SK-N-SH (cell line): ENCODE results near the gene CTCF. TPM values are rescaled to one million over a fixed set of nuclear protein-coding genes. Genes with fewer than 3 reads are reported as not detected.

ENCODE experiments used
- CTCF ChIA-PET: fragments of 300-600, 350-600 bp; formaldehyde crosslinking; extraction: SDS; loops from one replicate; lab custom pipeline; 2021; lab: Yijun Ruan, JAX
- POLR2A ChIA-PET: fragments of 350-600 bp; sonication (Branson Sonifier 250); formaldehyde crosslinking; extraction: SDS; loops from one replicate; lab custom pipeline; 2020; ENCODE audit warnings: antibody characterized with exemption, inconsistent platforms; lab: Yijun Ruan, JAX
- DNase-seq: peaks from one replicate; pipeline ENCODE4 v3.0.0; 2012
- H2AFZ ChIP-seq: fragments of 200-600 bp; sonication (generic); 2 replicates; pipeline ENCODE4 v1.8.1; 2016; ENCODE audit warnings: antibody characterized with exemption, mild to moderate bottlenecking, low read depth
- H3F3A ChIP-seq: fragments of 200-600 bp; sonication (generic); replicated peaks from 2 replicates; pipeline ENCODE3; 2016; ENCODE audit warnings: antibody characterized with exemption, mild to moderate bottlenecking; ENCODE audit not compliant: insufficient read depth
- H3K27ac ChIP-seq, 2 experiments: fragments of 200-500 bp in 1 of 2; fragments of 200-600 bp in 1 of 2; sonication (Bioruptor generic) in 1 of 2; sonication (generic), shearing (Covaris generic) in 1 of 2; 2 replicates each; pipeline versions ENCODE4 v1.5.1 to v1.6.1; 2014 to 2016; ENCODE audit warnings: low read depth in 2 of 2, inconsistent platforms in 1 of 2, low read length in 1 of 2, mild to moderate bottlenecking in 1 of 2, mixed read lengths in 1 of 2
- H3K27me3 ChIP-seq: fragments of 200-600 bp; sonication (generic), shearing (Covaris generic); 2 replicates; pipeline ENCODE4 v1.6.1; 2016; ENCODE audit warnings: mixed run types; ENCODE audit not compliant: insufficient read depth
- H3K36me3 ChIP-seq, 2 experiments: fragments of 200-500 bp in 1 of 2; fragments of 200-600 bp in 1 of 2; sonication (Bioruptor generic) in 1 of 2; sonication (generic) in 1 of 2; replicated peaks in 1 of 2; 2 replicates each; pipeline versions ENCODE3 to v1.5.1; 2014 to 2016; ENCODE audit warnings: low read length in 1 of 2, mild to moderate bottlenecking in 1 of 2; ENCODE audit not compliant: insufficient read depth in 2 of 2, control insufficient read depth in 1 of 2
- H3K4me1 ChIP-seq, 2 experiments: fragments of 200-500 bp in 1 of 2; fragments of 200-600 bp in 1 of 2; sonication (Bioruptor generic) in 1 of 2; sonication (generic), shearing (Covaris generic) in 1 of 2; 2 replicates each; pipeline versions ENCODE4 v1.5.1 to v1.6.1; 2014 to 2016; ENCODE audit warnings: low read depth in 1 of 2, low read length in 1 of 2, mixed run types in 1 of 2; ENCODE audit not compliant: insufficient read depth in 2 of 2, control insufficient read depth in 1 of 2
- H3K4me2 ChIP-seq: fragments of 200-600 bp; sonication (generic), shearing (Covaris generic); 2 replicates; pipeline ENCODE4 v1.6.1; 2017; ENCODE audit warnings: mixed run types
- H3K4me3 ChIP-seq, 2 experiments: fragments of 200-500 bp in 1 of 2; fragments of 200-600 bp in 1 of 2; sonication (Bioruptor generic) in 1 of 2; sonication (generic), shearing (Covaris generic) in 1 of 2; 2 replicates each; pipeline versions ENCODE4 v1.5.1 to v1.8.1; 2014 to 2016; ENCODE audit warnings: low read depth in 2 of 2, inconsistent platforms in 1 of 2, low read length in 1 of 2, mild to moderate bottlenecking in 1 of 2, mixed read lengths in 1 of 2, moderate library complexity in 1 of 2
- H3K79me2 ChIP-seq: fragments of 200-600 bp; sonication (generic); 2 replicates; pipeline ENCODE4 v1.8.1; 2017; ENCODE audit warnings: mild to moderate bottlenecking; ENCODE audit not compliant: insufficient read depth
- H3K9ac ChIP-seq: fragments of 200-600 bp; sonication (generic); 2 replicates; pipeline ENCODE4 v1.6.1; 2017; ENCODE audit warnings: mixed run types
- H3K9me2 ChIP-seq: fragments of 200-600 bp; sonication (generic); 2 replicates; pipeline ENCODE4 v1.6.1; 2017; ENCODE audit warnings: mixed run types
- H3K9me3 ChIP-seq: fragments of 200-600 bp; sonication (generic); 2 replicates; pipeline ENCODE4 v1.6.1; 2017; ENCODE audit warnings: mixed run types, mild to moderate bottlenecking, moderate library complexity
- H4K20me1 ChIP-seq: fragments of 200-600 bp; sonication (generic); 2 replicates; pipeline ENCODE4 v1.6.1; 2017; ENCODE audit warnings: mild to moderate bottlenecking, mixed run types; ENCODE audit not compliant: insufficient read depth
- CHD2 ChIP-seq: fragments of 150-350 bp; IDR thresholded peaks from 2 replicates; pipeline ENCODE4 v1.6.1; 2018; ENCODE audit warnings: low read length; ENCODE audit not compliant: partially characterized antibody
- EP300 ChIP-seq, 2 experiments: IDR thresholded peaks; 2 replicates each; pipeline versions ENCODE4 v1.4.0 to v1.6.1; 2012; ENCODE audit warnings: borderline replicate concordance in 1 of 2, low read depth in 1 of 2, low read length in 1 of 2
- EZH2phosphoT487 ChIP-seq: fragments of 200-600 bp; sonication (generic); IDR thresholded peaks from 2 replicates; pipeline ENCODE4 v1.6.1; 2017; ENCODE audit warnings: low read depth, mixed run types, mild to moderate bottlenecking, antibody characterized with exemption, moderate library complexity, borderline replicate concordance
- FOSL2 ChIP-seq: IDR thresholded peaks from 2 replicates; pipeline ENCODE4 v1.4.0; 2012; ENCODE audit warnings: low read depth, mild to moderate bottlenecking, moderate library complexity, borderline replicate concordance
- FOXJ3 ChIP-seq: sonication (generic); formaldehyde crosslinking; IDR thresholded peaks from 2 replicates; pipeline ENCODE4 v1.5.1; 2020; ENCODE audit warnings: mild to moderate bottlenecking, missing genetic modification reagents
- GABPA ChIP-seq: IDR thresholded peaks from 2 replicates; pipeline ENCODE4 v1.4.0; 2012; ENCODE audit warnings: low read depth, mild to moderate bottlenecking
- GATA2 ChIP-seq: sonication (generic); formaldehyde crosslinking; IDR thresholded peaks from 2 replicates; pipeline ENCODE4 v1.5.0; 2020; ENCODE audit warnings: mild to moderate bottlenecking, missing genetic modification reagents
- JUND ChIP-seq: IDR thresholded peaks from 2 replicates; pipeline ENCODE4 v1.4.0; 2012
- NRF1 ChIP-seq: IDR thresholded peaks from 2 replicates; pipeline ENCODE4 v1.6.1; 2012; ENCODE audit warnings: low read depth, mild to moderate bottlenecking, low read length
- POLR2AphosphoS5 ChIP-seq: IDR thresholded peaks from 2 replicates; pipeline ENCODE4 v1.6.1; 2012; ENCODE audit warnings: low read depth, low read length
- RFX5 ChIP-seq: IDR thresholded peaks from 2 replicates; pipeline ENCODE4 v1.6.1; 2012; ENCODE audit warnings: mild to moderate bottlenecking, improper control_type of control experiment, low read length
- RXRA ChIP-seq: IDR thresholded peaks from 2 replicates; pipeline ENCODE4 v1.4.0; 2012; ENCODE audit warnings: low read depth, mild to moderate bottlenecking, borderline replicate concordance
- SIN3A ChIP-seq: IDR thresholded peaks from 2 replicates; pipeline ENCODE4 v1.6.1; 2012; ENCODE audit warnings: low read depth, mild to moderate bottlenecking, low read length, moderate library complexity, borderline replicate concordance
- SMC3 ChIP-seq: IDR thresholded peaks from 2 replicates; pipeline ENCODE4 v1.6.1; 2012; ENCODE audit warnings: low read depth, low read length, improper control_type of control experiment
- TEAD4 ChIP-seq: IDR thresholded peaks from 2 replicates; pipeline ENCODE4 v1.4.0; 2012; ENCODE audit warnings: mild to moderate bottlenecking, borderline replicate concordance; ENCODE audit not compliant: insufficient read depth
- YY1 ChIP-seq: IDR thresholded peaks from 2 replicates; pipeline ENCODE4 v1.4.0; 2012; ENCODE audit warnings: low read depth, mild to moderate bottlenecking
- WGBS: methylation state at CpG from one replicate; pipeline ENCODE4 v1.1.6; 2017; ENCODE audit warnings: low lambda C conversion rate; 5-methylcytosine and 5-hydroxymethylcytosine counted together
- polyA plus RNA-seq, 3 experiments: library from polyadenylated mRNA; depleted of rRNA; stranded (reverse); fragments of >200 nt; gene quantifications; 2 replicates each; pipeline ENCODE4 v1.2.3, GENCODE V29; 2012
- TF ChIP-seq, protein P1 (sequence below): IDR thresholded peaks from 2 replicates; pipeline ENCODE4 v1.6.1; 2012; ENCODE audit warnings: mild to moderate bottlenecking, low read depth, low read length, moderate library complexity
- TF ChIP-seq, protein P2 (sequence below): IDR thresholded peaks from 2 replicates; pipeline ENCODE4 v1.4.0; 2012; ENCODE audit warnings: low read depth, borderline replicate concordance
- TF ChIP-seq, protein P3 (sequence below): IDR thresholded peaks from 2 replicates; pipeline ENCODE4 v1.4.0; 2012; ENCODE audit warnings: low read depth, borderline replicate concordance

CTCF gene
- polyA plus RNA-seq, 1 of the 3 experiments (the other 2 are of a cell fraction) = 19.6 TPM

DNA sequence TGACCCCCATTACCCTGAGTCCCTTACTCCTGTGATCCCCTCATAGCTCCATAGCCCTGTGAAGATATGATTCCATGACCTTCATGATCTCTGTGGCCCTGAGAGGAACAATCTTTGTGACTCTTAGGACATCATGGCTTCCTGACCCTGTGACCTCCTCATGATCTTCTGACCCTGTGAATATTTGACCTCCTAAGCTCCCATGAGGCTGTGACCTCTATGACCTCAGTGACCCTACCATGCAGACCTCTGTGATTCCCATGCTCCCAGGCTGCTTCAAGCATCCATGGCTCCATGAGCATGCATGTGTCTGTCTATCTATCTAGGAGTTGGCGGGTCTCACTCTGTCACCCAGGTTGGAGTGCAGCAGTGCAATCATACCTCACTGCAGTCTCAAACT lies 21.6 kb upstream of the CTCF start:
- Histone ChIP-seq H3K4me2 (no peak overlapping the region), H2AFZ (no peak overlapping the region), H3F3A (peaks cover 7% of the 10 kb centered on the region), H3K4me1 (peaks cover 0 to 3% of the 10 kb centered on the region in 2 experiments; a peak in 1 of 4 replicates), H3K79me2 (peaks cover 45% of the 10 kb centered on the region), H3K9ac (no peak overlapping the region), H3K27me3 (no peaks in the 10 kb centered on the region), H3K9me3 (no peaks in the 10 kb centered on the region), H4K20me1 (peaks cover 62% of the 10 kb centered on the region), H3K36me3 (peaks cover 32 to 48% of the 10 kb centered on the region in 2 experiments), H3K27ac (no peak overlapping the region), H3K9me2 (no peaks in the 10 kb centered on the region), H3K4me3 (no peak overlapping the region)
- TF ChIP-seq FOXJ3 (CRISPR knock-in tag) = no peak
- no peak for TF ChIP-seq SIN3A
- TF ChIP-seq NRF1 = no peak
- TF ChIP-seq, protein P1, sequence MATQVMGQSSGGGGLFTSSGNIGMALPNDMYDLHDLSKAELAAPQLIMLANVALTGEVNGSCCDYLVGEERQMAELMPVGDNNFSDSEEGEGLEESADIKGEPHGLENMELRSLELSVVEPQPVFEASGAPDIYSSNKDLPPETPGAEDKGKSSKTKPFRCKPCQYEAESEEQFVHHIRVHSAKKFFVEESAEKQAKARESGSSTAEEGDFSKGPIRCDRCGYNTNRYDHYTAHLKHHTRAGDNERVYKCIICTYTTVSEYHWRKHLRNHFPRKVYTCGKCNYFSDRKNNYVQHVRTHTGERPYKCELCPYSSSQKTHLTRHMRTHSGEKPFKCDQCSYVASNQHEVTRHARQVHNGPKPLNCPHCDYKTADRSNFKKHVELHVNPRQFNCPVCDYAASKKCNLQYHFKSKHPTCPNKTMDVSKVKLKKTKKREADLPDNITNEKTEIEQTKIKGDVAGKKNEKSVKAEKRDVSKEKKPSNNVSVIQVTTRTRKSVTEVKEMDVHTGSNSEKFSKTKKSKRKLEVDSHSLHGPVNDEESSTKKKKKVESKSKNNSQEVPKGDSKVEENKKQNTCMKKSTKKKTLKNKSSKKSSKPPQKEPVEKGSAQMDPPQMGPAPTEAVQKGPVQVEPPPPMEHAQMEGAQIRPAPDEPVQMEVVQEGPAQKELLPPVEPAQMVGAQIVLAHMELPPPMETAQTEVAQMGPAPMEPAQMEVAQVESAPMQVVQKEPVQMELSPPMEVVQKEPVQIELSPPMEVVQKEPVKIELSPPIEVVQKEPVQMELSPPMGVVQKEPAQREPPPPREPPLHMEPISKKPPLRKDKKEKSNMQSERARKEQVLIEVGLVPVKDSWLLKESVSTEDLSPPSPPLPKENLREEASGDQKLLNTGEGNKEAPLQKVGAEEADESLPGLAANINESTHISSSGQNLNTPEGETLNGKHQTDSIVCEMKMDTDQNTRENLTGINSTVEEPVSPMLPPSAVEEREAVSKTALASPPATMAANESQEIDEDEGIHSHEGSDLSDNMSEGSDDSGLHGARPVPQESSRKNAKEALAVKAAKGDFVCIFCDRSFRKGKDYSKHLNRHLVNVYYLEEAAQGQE = no peak
- no peak for TF ChIP-seq POLR2AphosphoS5
- TF ChIP-seq SMC3 = no peak
- TF ChIP-seq, protein P2, sequence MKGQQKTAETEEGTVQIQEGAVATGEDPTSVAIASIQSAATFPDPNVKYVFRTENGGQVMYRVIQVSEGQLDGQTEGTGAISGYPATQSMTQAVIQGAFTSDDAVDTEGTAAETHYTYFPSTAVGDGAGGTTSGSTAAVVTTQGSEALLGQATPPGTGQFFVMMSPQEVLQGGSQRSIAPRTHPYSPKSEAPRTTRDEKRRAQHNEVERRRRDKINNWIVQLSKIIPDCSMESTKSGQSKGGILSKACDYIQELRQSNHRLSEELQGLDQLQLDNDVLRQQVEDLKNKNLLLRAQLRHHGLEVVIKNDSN = no peak
- TF ChIP-seq GATA2 (CRISPR knock-in tag) = no peak
- TF ChIP-seq CHD2 = no peak
- no peak for TF ChIP-seq RXRA
- TF ChIP-seq RFX5 = no peak
- TF ChIP-seq, protein P3, sequence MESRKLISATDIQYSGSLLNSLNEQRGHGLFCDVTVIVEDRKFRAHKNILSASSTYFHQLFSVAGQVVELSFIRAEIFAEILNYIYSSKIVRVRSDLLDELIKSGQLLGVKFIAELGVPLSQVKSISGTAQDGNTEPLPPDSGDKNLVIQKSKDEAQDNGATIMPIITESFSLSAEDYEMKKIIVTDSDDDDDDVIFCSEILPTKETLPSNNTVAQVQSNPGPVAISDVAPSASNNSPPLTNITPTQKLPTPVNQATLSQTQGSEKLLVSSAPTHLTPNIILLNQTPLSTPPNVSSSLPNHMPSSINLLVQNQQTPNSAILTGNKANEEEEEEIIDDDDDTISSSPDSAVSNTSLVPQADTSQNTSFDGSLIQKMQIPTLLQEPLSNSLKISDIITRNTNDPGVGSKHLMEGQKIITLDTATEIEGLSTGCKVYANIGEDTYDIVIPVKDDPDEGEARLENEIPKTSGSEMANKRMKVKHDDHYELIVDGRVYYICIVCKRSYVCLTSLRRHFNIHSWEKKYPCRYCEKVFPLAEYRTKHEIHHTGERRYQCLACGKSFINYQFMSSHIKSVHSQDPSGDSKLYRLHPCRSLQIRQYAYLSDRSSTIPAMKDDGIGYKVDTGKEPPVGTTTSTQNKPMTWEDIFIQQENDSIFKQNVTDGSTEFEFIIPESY = no peak
- TF ChIP-seq TEAD4 = no peak
- no peak for TF ChIP-seq GABPA
- no peak for TF ChIP-seq JUND
- TF ChIP-seq EP300 (IDR thresholded peaks at IDR 0.05; ENCODE audit: borderline replicate concordance in 1 of 2, low read depth in 1 of 2, low read length in 1 of 2) = no peak
- TF ChIP-seq EZH2phosphoT487 = no peak
- no peak for TF ChIP-seq YY1
- no peak for TF ChIP-seq FOSL2
- WGBS = no CpG with 5 or more reads among the region's 1 CpG
- CTCF ChIA-PET = interaction anchor here (0.8 to 2.0 kb wide), 4 partner anchors 11 to 127 kb away, joined by 3 to 16 read pairs (median 6); partner anchors contain the start of gene CTCF
- no peak for DNase-seq
- POLR2A ChIA-PET = no interaction called here
